Activated CD4-positive, alpha-beta T cell treated with anti-CD3 and anti-CD28 coated beads for 1 hour (primary cell): ENCODE results near the gene ID1.
"Not testable (repeated sequence)": the region's sequence is repeated elsewhere in the genome, so short reads cannot be mapped to it uniquely, and the experiment has no call there.

Experiments used
- DNase-seq: peaks from one replicate; pipeline ENCODE4 v3.0.0-alpha.2; 2020

ID1 gene

DNA sequence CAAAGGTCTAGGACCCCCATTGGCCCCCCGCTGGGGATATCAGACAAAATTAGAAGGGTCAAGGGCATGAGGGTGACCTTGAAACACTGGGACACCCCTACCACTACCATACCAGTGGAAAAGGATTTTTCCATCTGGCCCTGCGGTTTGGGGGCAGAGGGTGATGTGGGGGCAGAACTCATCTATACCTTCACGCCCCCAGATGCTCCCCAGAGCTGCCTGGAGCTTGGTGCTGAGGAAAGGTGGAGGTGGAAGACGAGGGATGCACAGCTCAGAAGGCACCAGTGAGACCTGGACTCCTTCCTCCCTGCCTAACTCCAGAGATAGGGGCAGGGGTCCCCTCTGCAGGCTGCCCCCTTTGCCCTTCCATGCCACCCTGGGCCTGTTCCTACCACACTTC lies 33.7 kb downstream of the ID1 start:
- no peak for DNase-seq

DNA sequence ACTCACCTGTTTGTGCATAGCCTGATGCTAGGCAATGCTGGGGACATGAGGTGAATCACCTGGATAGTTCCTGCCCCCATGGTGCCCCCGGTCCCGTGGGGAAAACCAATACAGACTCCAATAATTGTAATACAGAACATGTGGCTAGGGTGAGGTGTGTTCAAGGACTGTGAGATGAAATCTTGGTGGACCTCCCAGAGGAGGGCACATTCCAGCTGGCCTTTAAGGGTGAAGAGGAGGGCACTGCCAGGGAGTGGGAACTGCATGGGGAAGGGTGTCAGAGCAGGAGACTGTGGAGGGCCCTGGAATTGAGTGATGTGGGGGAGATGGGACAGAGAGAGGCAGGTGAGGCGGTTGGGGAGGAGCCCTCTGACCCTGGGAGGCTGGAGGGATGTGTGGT lies 35.2 kb downstream of the ID1 start:
- DNase-seq = no peak

DNA sequence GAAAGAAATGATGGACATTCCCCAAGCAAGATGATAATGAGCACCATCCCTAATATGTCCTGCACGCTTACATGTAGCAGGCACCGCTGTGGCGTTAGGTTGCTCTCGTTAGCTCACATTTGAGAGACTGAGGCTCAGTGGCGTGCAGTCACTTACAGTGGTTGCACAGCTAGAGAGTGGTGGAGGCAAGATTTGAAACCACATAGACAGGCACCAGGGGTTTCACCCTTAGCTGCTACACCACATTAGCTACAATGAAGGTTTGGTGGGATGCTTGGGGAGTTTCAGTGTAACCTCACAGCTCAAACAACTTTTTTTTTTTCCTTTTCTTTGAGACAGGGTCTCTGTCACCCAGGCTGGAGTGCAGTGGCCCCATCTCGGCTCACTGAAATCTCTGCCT lies 36.3 kb downstream of the ID1 start:
- DNase-seq = no peak

DNA sequence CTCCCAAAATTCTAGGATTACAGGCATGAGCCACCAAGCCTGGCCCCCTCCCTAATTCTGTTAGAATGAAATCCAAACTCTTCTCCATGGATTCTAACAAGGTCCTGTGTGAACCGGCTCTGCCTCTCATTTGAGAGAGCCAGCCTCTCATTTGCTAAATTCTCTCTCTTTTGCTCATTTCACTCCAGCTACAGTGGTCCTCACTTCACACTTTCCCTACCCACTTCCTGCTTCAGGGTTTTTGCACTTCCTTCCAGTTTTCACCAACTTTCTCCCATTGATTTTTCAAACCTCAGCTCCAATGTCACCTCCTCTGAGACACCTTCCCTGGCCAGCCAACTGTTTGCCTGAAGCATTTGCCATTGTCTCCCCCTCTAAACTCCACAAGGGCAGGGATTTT lies 37.7 kb downstream of the ID1 start:
- DNase-seq = no peak

DNA sequence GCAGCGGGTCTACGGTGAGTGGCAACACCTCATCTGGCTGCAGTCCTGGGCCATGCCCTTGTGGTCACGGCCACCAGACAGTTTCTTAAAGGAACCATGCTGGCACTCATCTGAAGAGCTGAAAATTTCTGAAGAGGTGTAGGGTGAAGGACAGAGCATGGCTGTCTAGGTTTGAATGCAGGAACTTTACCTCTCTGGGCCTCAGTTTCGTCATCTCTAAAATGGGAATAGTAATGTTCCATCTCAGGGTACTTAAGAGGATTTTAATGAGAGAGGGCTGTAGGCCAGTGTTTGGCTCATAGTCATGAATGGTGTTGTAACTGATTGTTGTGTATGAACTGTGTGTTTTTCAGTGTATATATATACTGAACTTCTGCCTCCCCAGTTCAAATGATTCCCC lies 38.4 kb downstream of the ID1 start:
- no peak for DNase-seq

DNA sequence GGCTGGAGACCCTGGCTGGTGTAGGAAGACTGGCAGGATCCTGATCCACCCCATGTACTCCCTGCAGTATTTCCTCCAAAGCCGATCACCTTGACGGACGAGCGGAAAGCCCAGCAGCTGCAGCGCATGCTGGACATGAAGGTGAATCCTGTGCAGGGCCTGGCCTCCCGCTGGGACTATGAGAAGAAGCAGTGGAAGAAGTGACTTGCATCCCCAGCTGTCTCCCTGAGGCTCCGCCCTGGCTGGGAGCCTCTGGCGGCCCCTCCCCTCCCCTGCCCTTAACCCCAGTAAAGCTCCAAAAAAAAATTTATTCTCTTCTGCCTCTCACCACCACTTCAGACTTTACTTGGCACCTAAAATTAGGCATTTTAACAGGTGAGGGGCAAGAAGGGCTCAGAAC lies 39.6 kb downstream of the ID1 start:
- no peak for DNase-seq

DNA sequence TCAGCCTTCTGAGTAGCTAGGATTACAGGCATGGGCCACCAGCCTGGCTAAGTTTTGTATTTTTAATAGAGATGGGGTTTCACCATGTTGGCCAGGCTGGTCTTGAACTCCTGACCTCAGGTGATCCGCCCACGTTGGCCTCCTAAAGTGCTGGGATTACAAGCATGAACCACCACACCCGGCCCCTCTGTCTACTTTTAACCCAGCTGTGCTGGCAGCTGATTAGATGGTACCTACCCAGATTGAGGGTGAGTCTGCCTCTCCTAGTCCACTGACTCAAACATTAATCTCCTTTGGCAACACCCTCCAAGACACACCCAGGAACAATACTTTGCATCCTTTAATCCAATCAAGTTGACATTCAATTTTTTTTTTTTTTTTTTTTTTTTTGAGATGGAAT lies 43.0 kb downstream of the ID1 start:
- not testable (repeated sequence) for DNase-seq

DNA sequence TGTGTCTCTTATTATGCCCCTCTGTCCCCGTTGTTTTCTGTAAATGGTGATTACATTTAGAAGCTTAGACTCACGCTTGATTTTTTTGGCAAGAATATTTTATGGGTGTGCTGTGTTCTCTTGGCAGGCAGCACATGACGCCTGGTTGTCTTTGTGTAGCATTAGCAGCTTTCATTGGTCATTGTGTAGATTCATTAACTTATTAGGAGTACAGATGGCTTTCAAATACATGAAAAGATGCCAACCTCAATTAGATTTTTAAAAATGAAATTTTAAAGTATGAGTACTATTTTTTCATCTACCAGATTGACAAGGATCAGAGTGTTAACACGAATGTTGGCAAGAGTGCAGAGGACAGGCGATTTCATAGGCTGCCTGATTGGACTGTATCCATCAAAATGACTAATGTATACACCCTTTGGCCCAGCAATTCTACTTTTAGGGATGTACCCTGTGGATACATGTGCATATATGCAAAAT lies 47.9 kb downstream of the ID1 start:
- no peak for DNase-seq

DNA sequence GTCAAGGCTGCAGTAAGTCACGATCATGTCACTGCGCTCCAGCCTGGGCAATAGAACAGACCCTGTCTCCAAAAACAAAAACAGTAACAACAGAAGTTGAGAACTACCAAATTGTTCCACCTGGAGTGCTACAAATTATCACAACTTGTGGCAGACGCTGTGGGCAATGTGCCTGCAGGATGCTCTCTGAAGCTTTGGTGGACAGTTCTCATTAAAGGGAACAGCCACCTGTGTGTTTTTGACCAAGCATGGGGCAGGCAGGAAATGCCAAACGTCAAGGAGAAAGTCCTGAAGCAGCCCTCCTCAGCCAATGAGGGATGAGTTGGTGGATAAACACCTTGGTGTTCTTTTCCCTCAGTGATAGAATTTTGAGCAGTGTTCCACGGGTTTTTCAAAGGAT lies 48.5 kb downstream of the ID1 start:
- DNase-seq = no peak

DNA sequence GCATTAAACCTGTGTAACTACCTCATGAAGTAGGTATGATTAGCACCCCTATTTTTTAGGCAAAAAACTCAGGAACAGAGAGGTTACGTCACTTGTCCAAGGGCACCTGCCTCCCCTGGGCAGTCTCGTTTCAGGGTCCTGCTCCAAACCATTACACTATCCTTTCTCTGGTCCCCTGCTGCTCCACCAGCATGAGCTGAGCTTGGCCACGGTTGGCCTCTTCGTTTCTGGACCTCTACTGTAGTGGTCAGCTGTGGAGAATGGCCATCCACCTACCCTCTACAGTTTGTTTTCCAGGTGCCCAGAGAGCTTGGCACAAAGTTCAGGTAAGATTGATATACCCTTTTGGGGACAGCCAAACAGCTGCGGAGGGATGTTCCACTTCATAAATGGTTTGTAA lies 49.4 kb downstream of the ID1 start:
- no peak for DNase-seq
